Adrenal gland (tissue), 5 donors: Measurements from ENCODE around the gene MARCHF4.

ENCODE experiments used
- POLR2A ChIP-seq, 2 donors: fragments of 450-650 bp; IDR thresholded peaks; one replicate each; pipeline ENCODE4 v1.6.1; 2017; ENCODE audit warnings: antibody characterized with exemption in 2 of 2, mild to moderate bottlenecking in 2 of 2, moderate library complexity in 1 of 2
- TF ChIP-seq, protein P1 (sequence below), 6 experiments: fragments of 450-650 bp in 4 of 6; fragments of 200-600 bp in 2 of 6; sonication (generic) in 1 of 6; IDR thresholded peaks; 1 replicate in 5 of 6; 2 replicates in 1 of 6; pipeline versions ENCODE4 v1.5.1 to v1.8.0; 2016 to 2021; ENCODE audit warnings: antibody characterized with exemption in 6 of 6, mild to moderate bottlenecking in 2 of 6, moderate library complexity in 1 of 6
- donor health status: DM: no; HTN: no; CAD: no.

GRCh38 chr2:216354306-216354705, 18.0 kb downstream of the MARCHF4 start:
- TF ChIP-seq, protein P1, sequence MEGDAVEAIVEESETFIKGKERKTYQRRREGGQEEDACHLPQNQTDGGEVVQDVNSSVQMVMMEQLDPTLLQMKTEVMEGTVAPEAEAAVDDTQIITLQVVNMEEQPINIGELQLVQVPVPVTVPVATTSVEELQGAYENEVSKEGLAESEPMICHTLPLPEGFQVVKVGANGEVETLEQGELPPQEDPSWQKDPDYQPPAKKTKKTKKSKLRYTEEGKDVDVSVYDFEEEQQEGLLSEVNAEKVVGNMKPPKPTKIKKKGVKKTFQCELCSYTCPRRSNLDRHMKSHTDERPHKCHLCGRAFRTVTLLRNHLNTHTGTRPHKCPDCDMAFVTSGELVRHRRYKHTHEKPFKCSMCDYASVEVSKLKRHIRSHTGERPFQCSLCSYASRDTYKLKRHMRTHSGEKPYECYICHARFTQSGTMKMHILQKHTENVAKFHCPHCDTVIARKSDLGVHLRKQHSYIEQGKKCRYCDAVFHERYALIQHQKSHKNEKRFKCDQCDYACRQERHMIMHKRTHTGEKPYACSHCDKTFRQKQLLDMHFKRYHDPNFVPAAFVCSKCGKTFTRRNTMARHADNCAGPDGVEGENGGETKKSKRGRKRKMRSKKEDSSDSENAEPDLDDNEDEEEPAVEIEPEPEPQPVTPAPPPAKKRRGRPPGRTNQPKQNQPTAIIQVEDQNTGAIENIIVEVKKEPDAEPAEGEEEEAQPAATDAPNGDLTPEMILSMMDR (IDR thresholded peaks at IDR 0.05), result no peak
- TF ChIP-seq POLR2A (IDR thresholded peaks at IDR 0.05), result no peak
